Spleen (tissue), 7 donors: ENCODE measurements around the gene MAGI2.

Experiments used
- CTCF ChIP-seq, 11 experiments: fragments of 200-600 bp in 7 of 11; fragments of 450-650 bp in 4 of 11; sonication (generic) in 4 of 11; IDR thresholded peaks in 8 of 11; conservative IDR thresholded peaks in 3 of 11; 1 replicate in 7 of 11; 2 replicates in 4 of 11; pipeline versions ENCODE4 v1.4.0 to v1.8.0; 2016 to 2021; ENCODE audit warnings: antibody characterized with exemption in 11 of 11, inconsistent platforms in 4 of 11, mild to moderate bottlenecking in 1 of 11
- POLR2AphosphoS5 ChIP-seq, 3 donors: sonication (generic); formaldehyde crosslinking; IDR thresholded peaks; one replicate each; pipeline ENCODE4 v1.5.1; 2017; ENCODE audit warnings: antibody characterized with exemption in 3 of 3
- donor health status: DM: no; HTN: no; CAD: no; lungs with moderate emphysema.
- donor health status: DM: no; HTN: no; CAD: no.
- donor health status: DM: no; HTN: no; CAD: no.

- TF ChIP-seq CTCF (IDR thresholded peaks at IDR 0.05 in 8 of 11, conservative IDR thresholded peaks at IDR 0.05 in 3 of 11): no peak
- TF ChIP-seq POLR2AphosphoS5 (IDR thresholded peaks at IDR 0.05): no peak
Measured at GRCh38 chr7:78605119-78605518, 848.3 kb downstream of the MAGI2 start.
